Vagina (tissue), 2 donors: ENCODE measurements around the gene IQSEC1.

ENCODE experiments used
- POLR2AphosphoS5 ChIP-seq, 2 donors: sonication (generic); formaldehyde crosslinking; IDR thresholded peaks; one replicate each; pipeline ENCODE4 v1.9.0; 2017; ENCODE audit warnings: antibody characterized with exemption in 2 of 2, mild to moderate bottlenecking in 2 of 2, low read depth in 1 of 2; ENCODE audit not compliant: insufficient read depth in 1 of 2
- TF ChIP-seq, protein P1 (sequence below), 3 experiments: fragments of 450-650 bp in 2 of 3; fragments of 200-600 bp in 1 of 3; sonication (generic) in 1 of 3; IDR thresholded peaks; one replicate each; pipeline ENCODE4 v1.5.1; 2017 to 2019; ENCODE audit warnings: antibody characterized with exemption in 3 of 3, mild to moderate bottlenecking in 2 of 3, moderate library complexity in 2 of 3

DNA sequence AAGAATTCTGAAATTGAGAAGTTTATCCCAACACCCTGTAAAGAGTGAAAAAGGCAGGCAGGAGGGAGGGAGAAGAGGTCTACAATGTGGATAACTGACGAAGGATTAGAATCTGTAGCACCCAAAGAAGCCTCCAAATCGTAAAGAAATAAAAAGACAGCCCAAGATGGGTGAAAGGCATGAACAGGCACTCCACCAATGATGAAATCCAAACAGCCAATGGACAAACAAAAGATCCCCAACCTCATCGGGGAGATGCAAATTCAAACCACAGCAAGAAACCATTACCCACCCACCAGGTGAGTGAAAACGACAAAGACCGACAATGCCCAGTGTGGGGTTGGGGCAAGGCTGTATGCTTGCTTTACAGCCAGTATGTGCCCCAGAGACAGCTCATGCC is 85.6 kb downstream of the IQSEC1 start:
- no peak for TF ChIP-seq POLR2AphosphoS5 (IDR thresholded peaks at IDR 0.05; ENCODE audit: insufficient read depth in 1 of 2, low read depth in 1 of 2)
- TF ChIP-seq, protein P1, sequence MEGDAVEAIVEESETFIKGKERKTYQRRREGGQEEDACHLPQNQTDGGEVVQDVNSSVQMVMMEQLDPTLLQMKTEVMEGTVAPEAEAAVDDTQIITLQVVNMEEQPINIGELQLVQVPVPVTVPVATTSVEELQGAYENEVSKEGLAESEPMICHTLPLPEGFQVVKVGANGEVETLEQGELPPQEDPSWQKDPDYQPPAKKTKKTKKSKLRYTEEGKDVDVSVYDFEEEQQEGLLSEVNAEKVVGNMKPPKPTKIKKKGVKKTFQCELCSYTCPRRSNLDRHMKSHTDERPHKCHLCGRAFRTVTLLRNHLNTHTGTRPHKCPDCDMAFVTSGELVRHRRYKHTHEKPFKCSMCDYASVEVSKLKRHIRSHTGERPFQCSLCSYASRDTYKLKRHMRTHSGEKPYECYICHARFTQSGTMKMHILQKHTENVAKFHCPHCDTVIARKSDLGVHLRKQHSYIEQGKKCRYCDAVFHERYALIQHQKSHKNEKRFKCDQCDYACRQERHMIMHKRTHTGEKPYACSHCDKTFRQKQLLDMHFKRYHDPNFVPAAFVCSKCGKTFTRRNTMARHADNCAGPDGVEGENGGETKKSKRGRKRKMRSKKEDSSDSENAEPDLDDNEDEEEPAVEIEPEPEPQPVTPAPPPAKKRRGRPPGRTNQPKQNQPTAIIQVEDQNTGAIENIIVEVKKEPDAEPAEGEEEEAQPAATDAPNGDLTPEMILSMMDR (IDR thresholded peaks at IDR 0.05) = no peak
